Daoy (cell line): ENCODE results near the gene HOXC12. TPM values are rescaled to one million over a fixed set of nuclear protein-coding genes. Genes with fewer than 3 reads are reported as not detected.

ENCODE experiments used
- DNase-seq: peaks from one replicate; pipeline ENCODE4 v3.0.0-alpha.2; 2015; ENCODE audit warnings: low read depth
- total RNA-seq: library from RNA; depleted of rRNA; stranded (reverse); fragments of >200 nt; shearing (Covaris generic); gene quantifications from 2 replicates; pipeline ENCODE4 v1.2.3, GENCODE V29; 2014; rRNA removed

The HOXC12 gene
- total RNA-seq: 4.3 and 6.0 TPM in 2 replicates

DNA sequence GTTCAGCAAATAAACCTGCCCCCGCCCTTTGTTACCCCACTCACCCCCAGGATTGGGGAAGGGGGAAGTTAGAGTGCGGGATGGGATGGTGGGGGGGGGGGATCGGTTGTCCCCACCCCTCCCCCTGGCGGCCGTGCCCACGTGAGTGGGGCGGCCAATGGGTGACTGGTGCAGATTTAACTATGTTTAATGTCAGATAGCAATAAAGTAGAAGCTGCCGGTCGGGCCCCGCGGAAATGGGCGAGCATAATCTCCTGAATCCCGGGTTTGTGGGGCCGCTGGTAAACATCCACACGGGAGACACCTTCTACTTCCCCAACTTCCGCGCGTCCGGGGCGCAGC is at the start of gene HOXC12:
Gene HOXC12 (plus strand): TSS at position 210 of the 342 bp plus-strand sequence. CDS start 27 bp downstream, at position 237.
- DNase-seq: peak; percentile 64

- DNase-seq: no peak
Measured at GRCh38 chr12:53907103-53907502, 47.6 kb upstream of the HOXC12 start.

DNA sequence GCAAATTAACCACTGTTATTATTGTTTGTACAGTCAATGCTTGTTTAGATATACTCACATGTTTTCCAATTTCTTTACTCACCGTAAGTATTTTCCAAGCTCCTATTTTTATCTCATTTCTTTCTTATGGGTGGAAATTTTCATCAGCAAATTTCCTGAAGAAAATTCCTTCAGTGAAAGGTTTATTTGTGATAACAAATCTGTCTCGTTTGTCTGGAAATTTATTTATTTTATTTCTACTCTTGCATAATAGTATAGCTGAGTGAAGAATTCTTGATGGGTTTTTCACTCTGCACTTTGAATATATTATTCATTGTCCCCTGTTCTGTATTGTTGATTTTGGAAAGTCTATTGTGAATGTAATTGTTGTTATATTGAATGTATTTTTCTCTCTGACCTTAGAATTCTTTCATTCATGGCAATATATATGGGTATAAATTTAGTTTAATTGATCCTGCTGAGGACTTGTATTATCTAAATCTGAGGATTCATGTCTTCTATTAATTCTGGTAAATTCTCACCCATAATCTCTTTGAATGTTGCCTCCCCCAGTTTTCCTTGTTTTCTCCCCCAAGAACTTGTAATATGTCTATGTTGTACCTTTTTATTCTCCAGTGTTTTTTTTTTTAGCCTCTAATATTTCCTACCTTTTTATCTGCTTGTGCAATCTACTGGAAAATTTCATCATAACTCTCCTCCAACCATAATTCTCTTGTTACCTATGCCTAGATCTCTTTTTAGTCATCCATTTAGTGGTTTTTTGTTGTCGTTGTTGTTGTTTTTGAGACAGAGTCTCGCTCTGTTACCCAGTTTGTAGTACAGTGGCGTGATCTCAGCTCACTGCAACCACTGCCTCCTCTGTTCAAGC is 37.7 kb upstream of the HOXC12 start:
- DNase-seq: no peak

DNA sequence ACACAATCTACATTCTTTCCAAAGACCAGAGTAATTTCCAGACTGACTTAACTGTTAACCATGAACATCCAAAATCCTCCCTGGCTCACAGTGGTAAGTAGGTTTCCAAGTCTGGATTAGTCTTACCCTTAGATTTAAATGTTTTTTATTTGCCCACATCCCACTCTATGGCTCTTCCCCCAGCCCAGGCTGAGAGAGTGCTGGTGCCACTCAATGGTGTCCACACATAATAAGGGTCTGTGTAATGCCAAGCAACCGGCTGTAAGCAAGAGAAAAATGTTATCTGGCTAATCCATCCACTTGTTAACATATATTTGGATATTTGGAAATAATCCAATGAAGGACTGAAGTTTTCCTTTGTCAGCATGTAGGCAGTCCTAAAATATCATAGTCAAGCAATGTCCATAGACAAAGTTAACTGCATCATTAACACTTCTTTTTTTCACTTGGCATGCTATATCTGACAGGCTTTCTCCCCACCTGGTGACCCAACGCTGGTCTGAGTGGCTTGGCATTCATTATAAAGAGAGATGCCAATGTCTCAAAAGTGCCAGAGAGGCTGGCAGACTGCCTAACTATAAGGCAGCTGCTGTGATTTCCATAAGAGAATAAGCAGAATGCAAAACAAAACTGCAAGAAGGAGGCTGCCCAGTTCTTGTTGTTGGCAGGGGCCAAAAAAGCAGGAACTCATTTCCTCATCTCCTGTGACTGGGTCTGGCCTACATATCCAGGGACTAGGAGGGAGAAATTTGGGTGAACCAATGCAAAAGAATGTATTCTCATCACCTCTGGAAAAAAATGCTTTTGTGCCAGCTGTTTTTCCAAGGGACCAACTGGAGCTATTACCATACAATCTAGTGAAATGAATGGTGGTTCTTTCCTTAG is 29.9 kb upstream of the HOXC12 start:
- no peak for DNase-seq

DNA sequence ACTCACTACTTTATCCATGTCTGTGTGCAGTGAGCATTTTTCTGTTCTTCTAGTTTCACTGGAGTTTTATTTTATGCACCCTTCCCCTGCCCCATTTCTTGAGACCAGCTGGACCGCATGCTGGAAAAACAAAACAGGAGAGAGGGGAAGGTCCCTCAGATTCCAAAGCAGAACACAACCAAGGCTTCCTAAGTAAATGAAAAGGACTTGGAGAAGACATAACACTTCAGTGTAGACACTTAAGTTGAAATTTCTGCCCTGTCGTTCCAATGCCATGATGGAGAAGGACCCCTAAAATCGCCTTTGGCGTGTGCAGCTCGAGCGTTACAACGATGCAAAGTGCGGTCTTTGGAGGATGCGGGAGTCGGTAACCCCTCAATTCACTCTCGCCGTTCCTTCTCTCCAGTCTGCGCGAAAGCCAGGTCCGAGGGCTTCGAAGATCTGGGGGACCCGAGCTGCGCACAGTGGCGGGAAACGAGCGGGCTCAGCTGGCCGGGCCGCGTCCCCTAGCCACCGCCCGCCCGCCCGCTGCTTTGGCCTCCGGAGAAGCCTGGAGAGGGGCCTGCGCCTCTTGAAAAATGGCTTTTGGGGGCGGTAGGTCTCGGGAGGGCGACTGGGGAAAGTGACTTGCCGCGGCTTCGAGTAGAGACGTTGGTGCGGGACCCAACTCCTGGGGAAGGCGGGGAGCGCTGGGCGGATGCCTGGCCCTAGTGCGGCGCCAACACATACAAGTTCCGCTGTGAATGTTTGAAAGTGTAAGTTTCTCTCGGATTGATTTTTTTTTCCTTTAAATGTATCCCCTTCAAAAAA is 27.3 kb upstream of the HOXC12 start:
- no peak for DNase-seq

- DNase-seq: peak; percentile 63
Measured at GRCh38 chr12:53928054-53928835, 26.5 kb upstream of the HOXC12 start.

- DNase-seq: no peak
Measured at GRCh38 chr12:53929527-53929926, 25.2 kb upstream of the HOXC12 start.

DNA sequence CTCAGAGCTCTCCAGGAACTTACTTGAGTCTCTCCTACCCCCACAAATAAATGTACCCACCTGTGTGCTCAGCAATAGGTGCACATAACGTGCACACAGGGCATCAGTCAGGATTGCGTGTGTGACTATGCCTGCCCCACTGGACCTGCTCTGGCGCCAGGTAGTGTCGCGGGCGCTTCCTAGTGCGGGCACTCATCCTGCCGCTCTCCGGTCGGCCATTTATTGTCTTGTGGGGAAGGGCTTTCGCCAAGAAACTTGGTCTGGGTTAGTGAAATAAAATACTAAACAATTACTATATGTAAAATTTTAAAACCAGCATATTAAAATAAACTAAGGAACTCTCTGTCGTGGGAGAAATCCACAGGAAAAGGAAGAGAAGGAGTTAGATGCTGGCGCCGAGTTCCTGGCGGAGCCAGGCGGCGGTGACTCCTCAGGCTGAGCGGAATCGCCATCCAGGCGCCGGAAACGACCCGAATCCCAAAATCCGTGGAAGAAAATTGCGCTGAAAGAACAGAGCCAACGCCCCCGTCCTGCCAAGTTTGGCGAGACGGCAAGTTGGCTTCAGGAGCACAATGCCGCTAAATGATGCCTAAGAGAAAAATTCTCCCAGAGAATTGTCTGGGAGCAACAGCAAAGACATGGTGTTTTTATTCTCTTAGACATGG is 24.0 kb upstream of the HOXC12 start:
- DNase-seq: no peak

DNA sequence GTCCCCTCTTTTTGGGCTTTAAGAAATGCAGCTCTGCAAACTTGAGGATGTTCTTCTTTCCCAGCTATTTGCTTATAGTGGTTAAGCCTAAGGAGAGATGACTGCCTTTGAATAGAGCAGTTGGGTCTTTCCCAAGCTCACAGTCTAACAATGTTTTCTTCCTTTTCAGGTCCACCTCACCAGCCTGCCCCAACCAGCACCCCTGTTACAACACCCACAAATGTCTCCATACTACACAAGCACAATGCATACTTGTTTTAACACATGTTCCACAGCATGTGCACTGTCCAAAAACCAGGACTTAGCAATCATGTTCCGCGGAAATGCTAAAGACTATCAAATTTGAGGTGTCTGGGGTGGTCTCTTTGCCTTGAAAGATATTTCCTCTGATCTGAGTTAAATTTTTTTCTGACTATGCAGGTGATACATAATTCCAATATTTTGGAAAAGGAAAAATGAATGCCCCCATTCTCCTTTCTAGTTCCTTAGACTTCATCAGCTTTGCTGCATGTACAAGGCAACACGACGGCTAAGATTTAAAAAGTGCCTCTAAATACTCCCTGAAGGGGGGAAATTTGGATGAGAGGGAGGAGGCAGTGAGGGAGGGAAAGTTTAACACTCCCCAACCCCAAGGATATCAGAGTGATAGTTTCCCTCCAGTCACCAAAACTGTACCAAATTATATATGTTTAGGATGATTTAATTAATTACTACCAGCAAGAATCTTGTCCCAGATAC is 22.7 kb upstream of the HOXC12 start:
- no peak for DNase-seq

GRCh38 chr12:53932915-53933314 is 21.8 kb upstream of the HOXC12 start:
- no peak for DNase-seq

- DNase-seq: no peak
Measured at GRCh38 chr12:53935383-53936341, 19.0 kb upstream of the HOXC12 start.

GRCh38 chr12:53937099-53937498 is 17.6 kb upstream of the HOXC12 start:
- no peak for DNase-seq

DNA sequence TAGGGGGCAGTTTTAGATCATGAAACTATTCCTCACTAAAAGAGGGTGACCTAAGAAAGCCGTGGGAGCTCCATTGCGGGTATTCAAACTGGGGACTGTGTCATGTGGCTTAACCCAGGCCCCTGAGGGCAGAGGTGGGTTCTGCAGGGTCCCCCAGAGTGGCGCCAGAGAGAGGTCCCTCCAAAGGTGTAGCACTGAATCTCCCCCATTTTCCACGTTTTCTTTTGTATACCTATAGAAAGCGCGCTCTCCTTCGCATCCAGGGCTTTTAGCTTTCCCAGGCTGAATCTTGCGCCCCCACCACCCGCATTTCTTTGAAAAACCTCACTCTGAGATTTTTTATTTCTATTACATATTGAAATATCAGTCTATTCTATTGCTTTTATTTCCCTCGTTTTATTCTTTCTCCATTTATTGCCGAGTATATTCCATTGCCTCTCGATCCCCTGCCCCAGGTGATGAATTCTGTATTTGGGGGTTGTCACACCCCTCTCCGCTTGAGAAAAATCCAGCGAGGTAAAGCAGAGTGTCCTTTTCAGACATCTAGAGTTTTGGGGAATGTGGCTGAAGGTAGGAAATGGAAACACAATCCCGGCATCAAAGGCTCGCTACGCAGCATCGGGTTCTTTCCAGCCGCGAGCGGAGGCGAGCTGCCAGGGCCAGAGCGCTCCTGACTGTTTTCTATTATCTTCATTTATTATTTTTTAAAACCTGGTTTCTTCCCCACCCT is 16.9 kb upstream of the HOXC12 start:
- no peak for DNase-seq

DNA sequence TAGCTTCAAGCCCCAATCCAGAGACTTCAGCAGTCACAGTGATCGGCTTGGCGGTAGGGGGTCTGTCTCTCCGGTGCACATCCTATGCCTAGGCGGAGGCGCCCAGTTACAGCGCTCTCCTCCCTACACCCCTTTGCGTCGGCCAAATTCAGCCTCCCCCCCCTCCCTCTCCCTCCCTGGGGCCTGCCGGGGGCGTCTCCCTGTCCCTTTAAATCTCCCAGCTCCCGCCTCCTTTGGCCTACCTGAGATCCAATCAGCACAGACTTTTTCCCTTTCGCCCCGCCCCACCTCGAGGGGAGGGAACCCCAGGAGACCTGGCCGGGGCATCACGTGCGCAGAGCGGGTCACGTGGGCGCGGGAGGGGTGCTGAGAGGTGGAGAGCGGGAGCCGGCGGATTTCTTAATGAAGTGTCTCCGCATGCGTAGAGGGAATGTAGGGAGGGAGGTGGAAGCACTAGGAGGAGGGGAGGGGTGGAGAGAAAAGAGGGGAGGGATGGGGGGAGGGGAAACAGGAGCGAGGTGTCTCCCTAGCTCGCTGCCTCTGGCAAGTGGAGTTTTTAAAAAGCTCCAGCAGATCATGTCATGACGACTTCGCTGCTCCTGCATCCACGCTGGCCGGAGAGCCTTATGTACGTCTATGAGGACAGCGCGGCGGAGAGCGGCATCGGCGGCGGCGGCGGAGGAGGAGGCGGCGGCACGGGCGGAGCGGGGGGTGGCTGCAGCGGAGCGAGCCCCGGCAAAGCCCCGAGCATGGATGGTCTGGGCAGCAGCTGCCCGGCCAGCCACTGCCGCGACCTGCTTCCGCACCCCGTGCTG is 16.2 kb upstream of the HOXC12 start, which contains the start of gene HOXC13:
Gene HOXC13 (plus strand): TSS at position 506 of the 815 bp plus-strand sequence. CDS start 76 bp downstream, at position 582.
- peak; percentile 100 for DNase-seq

GRCh38 chr12:53939141-53940108 is 15.3 kb upstream of the HOXC12 start:
- peak; percentile 66 for DNase-seq
